MM.1S (cell line): ENCODE data around the gene TAP2.

Experiments
- DNase-seq: peaks from one replicate; pipeline ENCODE4 v3.0.0-alpha.2; 2015
- H2AFZ ChIP-seq: fragments of 300-600 bp; sonication (generic); 2 replicates; pipeline ENCODE4 v1.6.0; 2016; ENCODE audit warnings: antibody characterized with exemption, low read length
- H3F3A ChIP-seq: fragments of 300-600 bp; sonication (generic); 2 replicates; pipeline ENCODE4 v1.6.1; 2016; ENCODE audit warnings: mild to moderate bottlenecking, antibody characterized with exemption, low read length, moderate library complexity, mixed read lengths; ENCODE audit not compliant: insufficient read depth
- H3K27ac ChIP-seq: fragments of 300-600 bp; sonication (generic); 2 replicates; pipeline ENCODE4 v1.5.1; 2016; ENCODE audit warnings: mild to moderate bottlenecking, low read length
- H3K27me3 ChIP-seq: fragments of 300-600 bp; sonication (generic); replicated peaks from 2 replicates; pipeline ENCODE4 v1.6.0; 2016; ENCODE audit warnings: low read length; ENCODE audit not compliant: insufficient read depth
- H3K36me3 ChIP-seq: fragments of 300-600 bp; sonication (generic); replicated peaks from 2 replicates; pipeline ENCODE4 v1.6.1; 2016; ENCODE audit warnings: mild to moderate bottlenecking, low read length, mixed read lengths; ENCODE audit not compliant: insufficient read depth
- H3K4me1 ChIP-seq: fragments of 300-600 bp; sonication (generic); 2 replicates; pipeline ENCODE4 v1.6.1; 2016; ENCODE audit warnings: low read length, mixed read lengths
- H3K4me2 ChIP-seq: fragments of 300-600 bp; sonication (generic); 2 replicates; pipeline ENCODE4 v1.6.0; 2016; ENCODE audit warnings: low read depth, low read length
- H3K4me3 ChIP-seq: fragments of 300-600 bp; sonication (generic); 2 replicates; pipeline ENCODE4 v1.5.1; 2016; ENCODE audit warnings: low read length, mixed read lengths
- H3K79me2 ChIP-seq: fragments of 300-600 bp; sonication (generic); 2 replicates; pipeline ENCODE4 v1.6.1; 2016; ENCODE audit warnings: mixed run types, low read length, mixed read lengths
- H3K9ac ChIP-seq: fragments of 300-600 bp; sonication (generic); 2 replicates; pipeline ENCODE4 v1.6.1; 2016; ENCODE audit warnings: low read length, mixed read lengths
- H3K9me2 ChIP-seq: fragments of 300-600 bp; sonication (generic); replicated peaks from 2 replicates; pipeline ENCODE4 v1.6.1; 2016; ENCODE audit warnings: mild to moderate bottlenecking, low read length, mixed read lengths; ENCODE audit not compliant: insufficient read depth
- H3K9me3 ChIP-seq: fragments of 300-600 bp; sonication (generic); replicated peaks from 2 replicates; pipeline ENCODE4 v1.6.1; 2016; ENCODE audit warnings: mild to moderate bottlenecking, low read length, mixed read lengths; ENCODE audit not compliant: insufficient read depth
- H4K20me1 ChIP-seq: fragments of 300-600 bp; sonication (generic); 2 replicates; pipeline ENCODE4 v1.6.1; 2016; ENCODE audit warnings: mild to moderate bottlenecking, low read length, moderate library complexity, mixed read lengths; ENCODE audit not compliant: insufficient read depth
- EZH2 ChIP-seq: fragments of 300-600 bp; sonication (generic); optimal IDR thresholded peaks from 2 replicates; pipeline ENCODE3; 2017; ENCODE audit warnings: low read depth, mild to moderate bottlenecking, antibody characterized with exemption, low read length, mixed read lengths
- EZH2phosphoT487 ChIP-seq: fragments of 300-600 bp; sonication (generic); IDR thresholded peaks from 2 replicates; pipeline ENCODE4 v1.6.1; 2018; ENCODE audit warnings: antibody characterized with exemption, low read length
- TF ChIP-seq, protein P1 (sequence below): fragments of 300-600 bp; sonication (generic); IDR thresholded peaks from 2 replicates; pipeline ENCODE4 v1.5.1; 2016; ENCODE audit warnings: antibody characterized with exemption, low read length, mixed read lengths

TAP2 gene

DNA sequence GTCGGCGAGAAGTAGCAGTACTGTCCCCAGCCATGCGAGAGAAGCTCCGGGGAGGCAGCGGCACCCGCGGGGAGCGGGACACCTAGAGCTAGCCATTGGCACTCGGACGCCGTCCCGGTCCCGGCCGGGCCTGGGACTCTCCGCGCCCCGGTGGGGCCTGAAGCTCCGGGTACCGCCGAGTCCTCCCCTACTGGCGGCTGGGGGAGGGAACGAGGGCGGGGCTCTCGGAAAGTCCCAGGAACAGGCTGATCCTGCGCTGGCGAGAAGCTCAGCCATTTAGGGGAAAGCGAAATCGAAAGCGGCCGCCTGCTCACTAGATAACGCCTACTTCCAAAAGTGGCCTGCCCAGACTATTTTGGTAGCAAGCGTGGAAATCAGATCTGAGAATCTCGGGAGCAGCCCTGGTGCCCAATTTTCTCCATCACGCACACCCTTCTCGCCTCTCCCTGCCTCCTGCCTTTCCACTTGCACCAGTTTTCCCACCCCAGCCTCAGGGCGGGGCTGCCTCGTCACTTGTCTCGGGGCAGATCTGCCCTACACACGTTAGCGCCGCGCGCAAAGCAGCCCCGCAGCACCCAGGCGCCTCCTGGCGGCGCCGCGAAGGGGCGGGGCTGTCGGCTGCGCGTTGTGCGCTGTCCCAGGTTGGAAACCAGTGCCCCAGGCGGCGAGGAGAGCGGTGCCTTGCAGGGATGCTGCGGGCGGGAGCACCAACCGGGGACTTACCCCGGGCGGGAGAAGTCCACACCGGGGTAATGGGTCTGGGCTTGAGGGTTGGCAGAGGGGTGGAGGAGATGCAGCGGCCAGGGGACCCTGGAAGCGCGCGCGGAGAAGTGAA is 15.2 kb upstream of the TAP2 start, which contains the start of the genes PSMB9 and TAP1:
PSMB9 (plus strand) TSS at position 652 of the 835 bp plus-strand sequence; CDS start at position 690, 38 bp downstream.
TAP1 (minus strand) TSS at position 164 of the 835 bp plus-strand sequence; CDS start at position 96, 68 bp downstream.
- H3K27ac ChIP-seq, result peak within 1 kb of the TSS; percentile 95
- H3K9me2 ChIP-seq, result no peaks in the 10 kb centered on the region
- H3K79me2 ChIP-seq, result peaks cover 49% of the 10 kb centered on the region
- H3K27me3 ChIP-seq, result no peaks in the 10 kb centered on the region
- DNase-seq, result peak; percentile 95
- no peaks in the 10 kb centered on the region for H4K20me1 ChIP-seq
- peaks cover 17% of the 10 kb centered on the region; the same call in 1 of the 2 replicates for H3K4me1 ChIP-seq
- H3K9ac ChIP-seq, result peak within 1 kb of the TSS; percentile 86
- peak within 1 kb of the TSS; percentile 85 for H3K4me2 ChIP-seq
- peak within 1 kb of the TSS; percentile 89 for H2AFZ ChIP-seq
- no peaks in the 10 kb centered on the region for H3K9me3 ChIP-seq
- no peak for TF ChIP-seq EZH2phosphoT487
- TF ChIP-seq, protein P1, sequence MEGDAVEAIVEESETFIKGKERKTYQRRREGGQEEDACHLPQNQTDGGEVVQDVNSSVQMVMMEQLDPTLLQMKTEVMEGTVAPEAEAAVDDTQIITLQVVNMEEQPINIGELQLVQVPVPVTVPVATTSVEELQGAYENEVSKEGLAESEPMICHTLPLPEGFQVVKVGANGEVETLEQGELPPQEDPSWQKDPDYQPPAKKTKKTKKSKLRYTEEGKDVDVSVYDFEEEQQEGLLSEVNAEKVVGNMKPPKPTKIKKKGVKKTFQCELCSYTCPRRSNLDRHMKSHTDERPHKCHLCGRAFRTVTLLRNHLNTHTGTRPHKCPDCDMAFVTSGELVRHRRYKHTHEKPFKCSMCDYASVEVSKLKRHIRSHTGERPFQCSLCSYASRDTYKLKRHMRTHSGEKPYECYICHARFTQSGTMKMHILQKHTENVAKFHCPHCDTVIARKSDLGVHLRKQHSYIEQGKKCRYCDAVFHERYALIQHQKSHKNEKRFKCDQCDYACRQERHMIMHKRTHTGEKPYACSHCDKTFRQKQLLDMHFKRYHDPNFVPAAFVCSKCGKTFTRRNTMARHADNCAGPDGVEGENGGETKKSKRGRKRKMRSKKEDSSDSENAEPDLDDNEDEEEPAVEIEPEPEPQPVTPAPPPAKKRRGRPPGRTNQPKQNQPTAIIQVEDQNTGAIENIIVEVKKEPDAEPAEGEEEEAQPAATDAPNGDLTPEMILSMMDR, result peak; percentile 83
- peak within 1 kb of the TSS; percentile 90 for H3K4me3 ChIP-seq
- peaks cover 10% of the 10 kb centered on the region; the same call in 1 of the 2 replicates for H3K36me3 ChIP-seq
- peaks cover 8% of the 10 kb centered on the region; the same call in 1 of the 2 replicates for H3F3A ChIP-seq

GRCh38 chr6:32852844-32853540 is 14.5 kb upstream of the TAP2 start:
- no peaks in the 10 kb centered on the region for H3K27me3 ChIP-seq
- no peaks in the 10 kb centered on the region for H3K9me3 ChIP-seq
- H2AFZ ChIP-seq, result peak overlapping the region; percentile 89
- H3K4me3 ChIP-seq, result peak overlapping the region; percentile 90
- peak overlapping the region; percentile 86 for H3K9ac ChIP-seq
- DNase-seq, result peak; percentile 53
- H3K79me2 ChIP-seq, result peaks cover 49% of the 10 kb centered on the region
- H3K4me2 ChIP-seq, result peak overlapping the region; percentile 85
- no peaks in the 10 kb centered on the region for H3K9me2 ChIP-seq
- no peak for TF ChIP-seq EZH2phosphoT487
- TF ChIP-seq EZH2, result no peak
- TF ChIP-seq, protein P1, result no peak
- peaks cover 10% of the 10 kb centered on the region; the same call in 1 of the 2 replicates for H3K36me3 ChIP-seq
- H4K20me1 ChIP-seq, result no peaks in the 10 kb centered on the region
- H3F3A ChIP-seq, result peaks cover 8% of the 10 kb centered on the region; the same call in 1 of the 2 replicates
- peaks cover 17% of the 10 kb centered on the region; the same call in 1 of the 2 replicates for H3K4me1 ChIP-seq
- H3K27ac ChIP-seq, result peak overlapping the region; percentile 95

DNA sequence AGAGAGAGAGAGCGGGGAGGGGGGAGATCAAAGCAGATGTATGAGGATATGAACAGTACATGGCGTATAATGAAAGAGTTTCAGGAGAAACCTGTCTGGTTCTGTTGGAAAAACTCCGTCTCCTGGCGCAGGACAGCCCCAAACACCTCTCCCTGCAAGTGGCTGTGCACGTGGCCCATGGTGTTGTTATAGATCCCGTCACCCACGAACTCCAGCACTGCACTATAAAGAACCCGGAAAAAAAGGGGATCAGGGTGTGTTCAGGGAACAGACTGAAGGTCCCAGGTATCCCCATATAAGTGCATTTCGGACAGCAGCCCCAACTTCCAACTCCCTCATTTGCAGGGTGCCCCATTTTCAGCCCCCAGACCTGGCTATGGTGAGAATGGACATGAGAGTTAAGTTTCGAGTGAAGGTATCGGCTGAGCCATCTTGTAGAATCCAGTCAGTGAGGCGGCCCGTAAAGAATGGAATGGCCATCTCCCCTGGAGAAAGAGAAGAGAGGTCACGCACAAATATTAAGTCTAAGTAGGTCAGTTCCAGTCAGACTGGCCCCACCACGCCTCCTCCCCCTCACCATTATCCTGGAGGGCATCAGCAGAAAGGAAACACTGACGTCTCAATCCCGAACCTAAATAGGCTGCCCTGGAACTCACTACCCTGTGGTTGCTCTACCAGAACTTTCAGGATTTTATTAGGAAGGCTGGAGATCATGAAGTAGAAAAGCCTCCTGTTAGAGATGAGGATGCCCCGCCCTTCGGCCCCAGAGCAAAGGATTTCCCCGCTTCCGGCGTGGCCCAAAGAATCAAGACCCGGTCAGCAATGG is 13.7 kb upstream of the TAP2 start:
- no peaks in the 10 kb centered on the region for H4K20me1 ChIP-seq
- peak overlapping the region; percentile 85 for H3K4me2 ChIP-seq
- H3K9ac ChIP-seq, result peak overlapping the region; percentile 86
- TF ChIP-seq EZH2 (no peak), EZH2phosphoT487 (no peak)
- TF ChIP-seq, protein P1, result no peak
- H3K9me3 ChIP-seq, result no peaks in the 10 kb centered on the region
- H3K4me3 ChIP-seq, result peak overlapping the region; percentile 90
- H3K79me2 ChIP-seq, result peaks cover 49% of the 10 kb centered on the region
- H3K27ac ChIP-seq, result peak overlapping the region; percentile 95; the same call in 1 of the 2 replicates
- H3K36me3 ChIP-seq, result peaks cover 10% of the 10 kb centered on the region; the same call in 1 of the 2 replicates
- peak overlapping the region; percentile 89; the same call in 1 of the 2 replicates for H2AFZ ChIP-seq
- H3K27me3 ChIP-seq, result no peaks in the 10 kb centered on the region
- H3K9me2 ChIP-seq, result no peaks in the 10 kb centered on the region
- H3F3A ChIP-seq, result peaks cover 8% of the 10 kb centered on the region; the same call in 1 of the 2 replicates
- H3K4me1 ChIP-seq, result peaks cover 17% of the 10 kb centered on the region; the same call in 1 of the 2 replicates
- DNase-seq, result no peak
